Aortic smooth muscle cell (primary cell): ENCODE measurements around the gene UST. TPM values are rescaled to one million over a fixed set of nuclear protein-coding genes. Genes with fewer than 3 reads are reported as not detected.

Experiments
- total RNA-seq: library from RNA; depleted of rRNA; stranded (reverse); fragments of >200 nt; gene quantifications from 2 replicates; pipeline ENCODE4 v1.2.3, GENCODE V29; 2014

Gene UST
- total RNA-seq = 30.1 and 32.4 TPM in 2 replicates

DNA sequence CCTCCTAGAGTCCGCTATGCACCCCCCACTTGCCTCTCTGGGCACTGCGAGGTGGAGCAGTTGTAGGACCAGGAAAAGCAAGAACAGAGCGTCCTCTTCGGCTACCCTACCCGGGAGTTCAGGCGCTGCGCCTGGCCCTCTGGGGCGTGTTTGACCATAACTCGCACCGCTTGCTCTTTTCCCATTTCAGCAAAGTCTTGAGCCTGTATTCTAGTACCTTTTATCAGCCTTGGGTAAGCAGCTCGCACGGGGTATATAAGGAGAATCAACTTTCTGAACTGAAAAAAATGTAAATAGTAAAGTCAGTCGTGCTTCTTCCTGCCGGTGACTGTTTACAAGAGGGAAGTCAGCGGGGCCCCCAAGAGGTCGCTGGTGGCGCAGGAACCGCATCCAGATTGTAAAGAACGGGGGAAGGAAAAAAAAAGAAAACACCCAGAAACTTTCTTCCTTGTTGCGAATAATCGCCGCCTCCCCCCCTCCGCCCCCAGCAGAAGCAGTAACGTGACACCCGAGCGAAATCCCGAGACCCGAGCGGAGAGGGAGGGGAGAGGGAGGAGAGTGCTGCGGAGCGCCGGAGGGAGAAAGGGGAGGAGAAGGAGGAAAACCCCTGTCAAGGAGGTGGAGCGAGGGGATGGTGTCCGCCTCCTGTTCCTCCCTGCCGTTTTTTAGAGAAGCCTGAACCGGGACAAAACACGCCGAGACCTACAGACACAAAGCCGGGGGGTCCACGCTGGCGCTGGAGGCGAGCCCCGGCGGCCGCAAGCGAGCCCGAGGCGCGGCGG lies at the start of gene UST:
UST (plus strand) TSS at position 668 of the 782 bp plus-strand sequence. CDS start 401 bp downstream, outside the sequence.

